GM12878 (cell line): ENCODE results near the gene NOS1AP. TPM values are rescaled to one million over a fixed set of nuclear protein-coding genes. Genes with fewer than 3 reads are reported as not detected.

Experiments used
- ATAC-seq: fragments of 200-7000 bp; cut with Tn5 transposase; 3 replicates; pipeline ENCODE4 v1.9.1; 2020; ENCODE audit warnings: mild to moderate bottlenecking, moderate library complexity
- BruUV-seq: library from RNA; stranded (reverse); fragments of 400-500 nt; replicated peaks from 2 replicates; lab custom pipeline; 2021; lab: Mats Ljungman, UMichigan
- CTCF ChIA-PET: fragments of 300-600 bp; sonication (Branson Sonifier 250); formaldehyde crosslinking; extraction: SDS; loops from one replicate; lab custom pipeline; 2021; ENCODE audit warnings: inconsistent platforms; lab: Yijun Ruan, JAX
- POLR2A ChIA-PET: fragments of 350-600 bp; formaldehyde crosslinking; extraction: SDS; loops from one replicate; lab custom pipeline; 2021; ENCODE audit warnings: inconsistent platforms; lab: Charles Lee
- RAD21 ChIA-PET: fragments of 300-600 bp; sonication (Branson Sonifier 250); formaldehyde crosslinking; loops from one replicate; lab custom pipeline; 2023; ENCODE audit warnings: antibody characterized with exemption; ENCODE audit not compliant: unreplicated experiment; lab: Charles Lee
- SMC1A ChIA-PET: fragments of 300-600 bp; sonication (Branson Sonifier 250); formaldehyde crosslinking; loops from one replicate; lab custom pipeline; 2023; ENCODE audit not compliant: unreplicated experiment, uncharacterized antibody; lab: Charles Lee
- DNase-seq: peaks from one replicate; pipeline ENCODE4 v3.0.0-alpha.2; 2011; ENCODE audit warnings: low read depth, low spot score
- FAIRE-seq: peaks from 3 replicates; lab custom pipeline; 2011; peaks lifted over from hg19 to GRCh38; lab: Jason Lieb, UNC
- H2AFZ ChIP-seq: 2 replicates; pipeline ENCODE4 v1.6.0; 2011; ENCODE audit warnings: low read depth, low read length, control low read depth; ENCODE audit not compliant: control insufficient read depth
- H3K27ac ChIP-seq: 2 replicates; pipeline ENCODE4 v1.5.1; 2011; ENCODE audit warnings: control low read depth; ENCODE audit not compliant: control insufficient read depth, insufficient read depth
- H3K27me3 ChIP-seq, 2 experiments: replicated peaks in 1 of 2; 2 replicates each; pipeline versions ENCODE4 v1.6.0 to v1.6.1; 2011; ENCODE audit warnings: low read length in 1 of 2; ENCODE audit not compliant: control insufficient read depth in 2 of 2, insufficient read depth in 2 of 2
- H3K36me3 ChIP-seq, 2 experiments: 2 replicates each; pipeline ENCODE4 v1.5.1; 2011; ENCODE audit warnings: low read length in 1 of 2; ENCODE audit not compliant: control insufficient read depth in 2 of 2, insufficient read depth in 2 of 2
- H3K4me1 ChIP-seq: 2 replicates; pipeline ENCODE4 v1.6.1; 2011; ENCODE audit warnings: mild to moderate bottlenecking, low read length, moderate library complexity, mixed read lengths; ENCODE audit not compliant: control insufficient read depth, insufficient read depth
- H3K4me2 ChIP-seq: 2 replicates; pipeline ENCODE4 v1.6.0; 2011; ENCODE audit warnings: control low read depth; ENCODE audit not compliant: control insufficient read depth, insufficient read depth
- H3K4me3 ChIP-seq: fragments of 200-600 bp; sonication (generic); 2 replicates; pipeline ENCODE4 v1.5.1; 2016
- H3K79me2 ChIP-seq: 2 replicates; pipeline ENCODE4 v1.6.0; 2011; ENCODE audit warnings: low read length; ENCODE audit not compliant: control insufficient read depth, insufficient read depth
- H3K9ac ChIP-seq: 2 replicates; pipeline ENCODE4 v1.8.0; 2011; ENCODE audit warnings: low read length, control low read depth, mixed read lengths; ENCODE audit not compliant: control insufficient read depth, insufficient read depth
- H3K9me3 ChIP-seq: replicated peaks from 3 replicates; pipeline ENCODE4 v1.5.1; 2011; ENCODE audit warnings: mild to moderate bottlenecking, low read length; ENCODE audit not compliant: control insufficient read depth, insufficient read depth
- H4K20me1 ChIP-seq: 2 replicates; pipeline ENCODE4 v1.6.0; 2011; ENCODE audit not compliant: control insufficient read depth, insufficient read depth
- CBX3 ChIP-seq: fragments of 200-600 bp; sonication (generic); IDR thresholded peaks from 2 replicates; pipeline ENCODE4 v1.6.1; 2016; ENCODE audit warnings: low read depth, borderline replicate concordance
- CHD1 ChIP-seq: IDR thresholded peaks from 2 replicates; pipeline ENCODE4 v1.6.1; 2012; ENCODE audit warnings: low read depth, low read length, improper control_type of control experiment
- HDAC2 ChIP-seq: fragments of 200-600 bp; sonication (generic); IDR thresholded peaks from 2 replicates; pipeline ENCODE4 v1.6.1; 2017
- HDAC6 ChIP-seq: fragments of 200-600 bp; sonication (generic); IDR thresholded peaks from one replicate; pipeline ENCODE4 v1.8.0; 2017; ENCODE audit warnings: antibody characterized with exemption; ENCODE audit not compliant: unreplicated experiment
- MEF2B ChIP-seq: fragments of 450-650 bp; IDR thresholded peaks from 2 replicates; pipeline ENCODE4 v1.6.1; 2018; ENCODE audit warnings: mild to moderate bottlenecking, moderate library complexity; ENCODE audit not compliant: partially characterized antibody, poor library complexity, severe bottlenecking
- MTA2 ChIP-seq: fragments of 450-650 bp; IDR thresholded peaks from 2 replicates; pipeline ENCODE4 v1.6.1; 2016; ENCODE audit warnings: low read depth, mild to moderate bottlenecking, moderate library complexity
- RAD21 ChIP-seq: IDR thresholded peaks from 2 replicates; pipeline ENCODE4 v1.6.1; 2011; ENCODE audit warnings: mild to moderate bottlenecking, low read depth, low read length, moderate library complexity; ENCODE audit not compliant: insufficient read depth
- RELB ChIP-seq: fragments of 450-650 bp; IDR thresholded peaks from 2 replicates; pipeline ENCODE4 v1.6.1; 2017; ENCODE audit warnings: low read depth, mild to moderate bottlenecking, moderate library complexity
- ZBTB4 ChIP-seq: fragments of 450-650 bp; formaldehyde crosslinking; IDR thresholded peaks from 2 replicates; pipeline ENCODE4 v1.4.0; 2022; ENCODE audit warnings: mild to moderate bottlenecking, moderate library complexity
- WGBS: methylation state at CpG from one replicate; pipeline ENCODE4 v1.1.6; 2016; ENCODE audit warnings: low lambda C conversion rate; ENCODE audit not compliant: insufficient replicate concordance, insufficient coverage; ENCODE audit errors: missing lambda C conversion rate; 5-methylcytosine and 5-hydroxymethylcytosine counted together
- in situ Hi-C: fragments of 300-500 bp; cut with MboI; formaldehyde crosslinking; loops from 9 replicates; pipeline ENCODE4 v1.14.3; 2018; ENCODE audit warnings: mixed read lengths
- intact Hi-C: fragments of 100-400 bp; cut with micrococcal nuclease; formaldehyde crosslinking; loops from one replicate; pipeline ENCODE4 v1.14.2; 2022; ENCODE audit not compliant: unreplicated experiment
- polyA plus RNA-seq, 11 experiments: library from polyadenylated mRNA; depleted of rRNA in 4 of 11; unstranded in 6 of 11; stranded (reverse) in 5 of 11; fragments of >200 nt; fragmentation: Nextera tagmentation in 4 of 11; fragmentation: Illumina TruSeq in 1 of 11; extraction: Ambion mirVana in 4 of 11; extraction: Trizol in 1 of 11; gene quantifications; 1 replicate in 1 of 11; 2 replicates in 10 of 11; pipeline versions ENCODE4 v1.2.1 to v1.2.3, GENCODE V29; 2011 to 2016; ENCODE audit warnings: inconsistent platforms in 2 of 11, missing spikeins in 2 of 11, low read depth in 1 of 11
- total RNA-seq, 4 experiments: library from RNA; depleted of rRNA in 3 of 4; stranded (reverse); fragments of >200 nt in 3 of 4; fragmentation: Illumina TruSeq in 1 of 4; extraction: Trizol in 1 of 4; gene quantifications; 2 replicates each; pipeline versions ENCODE4 v1.2.1 to v1.2.3, GENCODE V29; 2013 to 2021

The NOS1AP gene
- total and polyA plus RNA-seq, 10 of the 15 experiments (the other 5 are each of a cell fraction or from before 2014, with no cell fraction given) = 0.03 to 0.15 TPM; not detected in 8

GRCh38 chr1:162023547-162024501 is 45.7 kb upstream of the NOS1AP start, which contains the start of gene OLFML2B:
OLFML2B (minus strand) TSS chr1:162023869; CDS start chr1:162023430, 439 bp downstream.
- H3K36me3 ChIP-seq = no peaks in the 10 kb centered on the region
- in situ Hi-C loops = no loop called here
- H3K4me3 ChIP-seq = peak within 1 kb of the TSS; percentile 37
- peak within 1 kb of the TSS; percentile 69 for H3K4me2 ChIP-seq
- ChIA-PET SMC1A (interaction anchor here (0.8 kb wide), 1 partner anchor 25 kb away, joined by 3 read pairs; no protein-coding TSS in a partner anchor), POLR2A (no interaction called here), RAD21 (no interaction called here), CTCF (interaction anchor here (0.7 to 2.1 kb wide), 3 partner anchors 13 to 1071 kb away, joined by 4 to 9 read pairs (median 6); no protein-coding TSS in a partner anchor)
- H3K27ac ChIP-seq = no peak within 1 kb of the TSS
- no peaks in the 10 kb centered on the region for H3K79me2 ChIP-seq
- H3K9ac ChIP-seq = no peak within 1 kb of the TSS
- ATAC-seq (peak; percentile 87), DNase-seq (no peak), FAIRE-seq (no peak)
- intact Hi-C loops = no loop called here
- peak; percentile 96 for TF ChIP-seq HDAC6
- TF ChIP-seq CHD1 = no peak
- TF ChIP-seq RAD21 = 0 out of 2 replicates have a peak, but pooled peaks have one; percentile 29
- TF ChIP-seq HDAC2 = 0 out of 2 replicates have a peak, but pooled peaks have one; percentile 44
- H3K4me1 ChIP-seq = peaks cover 4% of the 10 kb centered on the region
- WGBS = 2% methylated on average over 82 of the region's 85 CpGs
- no peaks in the 10 kb centered on the region; the same call in 1 of the 3 replicates for H3K9me3 ChIP-seq
- H3K27me3 ChIP-seq = peaks cover 6 to 7% of the 10 kb centered on the region in 2 experiments; a peak in 3 of 4 replicates
- H4K20me1 ChIP-seq = no peaks in the 10 kb centered on the region
- H2AFZ ChIP-seq = peak within 1 kb of the TSS; percentile 50
- no TSS peak for BruUV-seq

DNA sequence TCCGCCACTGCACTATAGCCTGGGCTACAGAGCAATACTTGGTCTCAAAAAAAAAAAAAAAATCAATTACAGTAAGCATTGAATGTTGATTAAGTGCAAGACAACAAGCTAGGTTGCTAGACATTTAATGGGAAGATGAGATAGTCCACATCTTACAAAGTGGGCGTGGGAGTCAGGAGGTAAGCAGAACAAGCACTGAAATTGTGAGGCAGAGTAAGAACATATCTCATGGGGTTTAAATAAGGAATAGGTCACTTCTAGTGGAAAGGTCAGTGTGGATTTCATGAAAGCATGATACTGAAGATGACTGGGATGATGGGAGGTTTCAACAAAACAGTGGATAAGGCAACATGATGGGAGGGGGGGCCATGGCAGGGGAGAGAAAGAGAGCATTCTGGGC is 44.0 kb upstream of the NOS1AP start:
- ChIA-PET CTCF (interaction anchor here (1.4 kb wide), 1 partner anchor 233 kb away, joined by 3 read pairs; no protein-coding TSS in a partner anchor), POLR2A (no interaction called here), SMC1A (interaction anchor here (0.6 kb wide), 1 partner anchor 39 kb away, joined by 3 read pairs; no protein-coding TSS in a partner anchor), RAD21 (no interaction called here)
- H4K20me1 ChIP-seq = no peaks in the 10 kb centered on the region
- H3K4me1 ChIP-seq = peaks cover 5% of the 10 kb centered on the region
- H3K36me3 ChIP-seq = no peaks in the 10 kb centered on the region
- no peaks in the 10 kb centered on the region for H3K79me2 ChIP-seq
- H3K27ac ChIP-seq = no peak overlapping the region
- no peaks in the 10 kb centered on the region; the same call in 1 of the 3 replicates for H3K9me3 ChIP-seq
- no peak overlapping the region for H3K4me2 ChIP-seq
- H3K9ac ChIP-seq = no peak overlapping the region
- no peak for FAIRE-seq
- no peak overlapping the region for H3K4me3 ChIP-seq
- no peak for DNase-seq
- BruUV-seq = no TSS peak
- intact Hi-C loops = no loop called here
- WGBS = 73% methylated on average over 2 of the region's 2 CpGs
- ATAC-seq = no peak
- H3K27me3 ChIP-seq = peaks cover 6 to 7% of the 10 kb centered on the region in 2 experiments; a peak in 3 of 4 replicates
- H2AFZ ChIP-seq = no peak overlapping the region
- in situ Hi-C loops = no loop called here
- TF ChIP-seq MEF2B (no peak), CBX3 (no peak), HDAC2 (no peak), ZBTB4 (CRISPR knock-in tag) (no peak), RELB (no peak), MTA2 (no peak)
